B cell (primary cell): ENCODE results near the gene ATRAID. TPM values are rescaled to one million over a fixed set of nuclear protein-coding genes. Genes with fewer than 3 reads are reported as not detected.

Experiments
- ATAC-seq: fragments of 200-7000 bp; cut with Tn5 transposase; one replicate; pipeline ENCODE4 v1.10.0; 2021; ENCODE audit warnings: low read depth, mild to moderate bottlenecking, moderate number of reproducible peaks, moderate library complexity
- CTCF ChIA-PET: fragments of 350-600 bp; sonication (Branson Sonifier 250); formaldehyde crosslinking; loops from one replicate; lab custom pipeline; 2021; ENCODE audit warnings: antibody characterized with exemption, inconsistent platforms; lab: Charles Lee
- POLR2A ChIA-PET: fragments of 350-600 bp; sonication (Branson Sonifier 250); formaldehyde crosslinking; loops from one replicate; lab custom pipeline; 2021; ENCODE audit warnings: antibody characterized with exemption; lab: Charles Lee
- DNase-seq: peaks from one replicate; pipeline ENCODE4 v3.0.0; 2013
- H2AFZ ChIP-seq: 2 replicates; pipeline ENCODE4 v1.6.1; 2012; ENCODE audit warnings: mild to moderate bottlenecking, low read depth, low read length; ENCODE audit not compliant: insufficient read depth, poor library complexity, severe bottlenecking
- H3K27ac ChIP-seq, 2 donors: 1 replicate in 1 of 2; 2 replicates in 1 of 2; pipeline ENCODE4 v1.5.1; 2012 to 2013; ENCODE audit warnings: low read length in 2 of 2, mild to moderate bottlenecking in 2 of 2, moderate library complexity in 1 of 2
- H3K27me3 ChIP-seq, 4 experiments: fragments of 200-600 bp in 1 of 4; sonication (generic) in 1 of 4; replicated peaks in 1 of 4; 1 replicate in 2 of 4; 2 replicates in 2 of 4; pipeline versions ENCODE4 v1.6.1 to v1.7.0; 2013 to 2016; ENCODE audit warnings: low read length in 3 of 4, mild to moderate bottlenecking in 2 of 4, mixed read lengths in 1 of 4, moderate library complexity in 1 of 4; ENCODE audit not compliant: insufficient read depth in 4 of 4, control insufficient read depth in 3 of 4; ENCODE audit errors: control extremely low read depth in 1 of 4
- H3K36me3 ChIP-seq, 2 experiments: replicated peaks in 1 of 2; 1 replicate in 1 of 2; 2 replicates in 1 of 2; pipeline versions ENCODE4 v1.6.1 to v1.7.1; 2013; ENCODE audit warnings: low read length in 1 of 2; ENCODE audit not compliant: insufficient read depth in 2 of 2, control insufficient read depth in 1 of 2; ENCODE audit errors: control extremely low read depth in 1 of 2, extremely low read depth in 1 of 2
- H3K4me1 ChIP-seq, 2 donors: fragments of 200-600 bp in 1 of 2; sonication (generic) in 1 of 2; 1 replicate in 1 of 2; 2 replicates in 1 of 2; pipeline versions ENCODE4 v1.5.1 to v1.6.1; 2013 to 2017; ENCODE audit warnings: low read length in 2 of 2; ENCODE audit not compliant: control insufficient read depth in 2 of 2, insufficient read depth in 2 of 2
- H3K4me2 ChIP-seq: replicated peaks from 2 replicates; pipeline ENCODE3; 2012; ENCODE audit warnings: mild to moderate bottlenecking, low read depth, low read length; ENCODE audit not compliant: poor library complexity, severe bottlenecking
- H3K4me3 ChIP-seq, 5 experiments: fragments of 200-600 bp in 1 of 5; sonication (generic) in 1 of 5; 1 replicate in 3 of 5; 2 replicates in 2 of 5; pipeline versions ENCODE4 v1.5.1 to v1.7.0; 2011 to 2016; ENCODE audit warnings: low read length in 4 of 5, mild to moderate bottlenecking in 4 of 5, low read depth in 2 of 5, control low read depth in 1 of 5, moderate library complexity in 1 of 5; ENCODE audit not compliant: insufficient read depth in 1 of 5; ENCODE audit errors: control extremely low read depth in 1 of 5, extremely low read depth in 1 of 5
- H3K79me2 ChIP-seq: fragments of 200-600 bp; sonication (generic); one replicate; pipeline ENCODE4 v1.6.0; 2016; ENCODE audit warnings: low read length; ENCODE audit not compliant: control insufficient read depth, insufficient read depth
- H3K9ac ChIP-seq: fragments of 200-600 bp; sonication (generic); 2 replicates; pipeline ENCODE4 v1.6.1; 2017; ENCODE audit warnings: mild to moderate bottlenecking, low read length, moderate library complexity
- H3K9me3 ChIP-seq, 3 donors: one replicate each; pipeline versions ENCODE4 v1.6.1 to v1.7.1; 2013; ENCODE audit warnings: low read length in 2 of 3; ENCODE audit not compliant: control insufficient read depth in 2 of 3, insufficient read depth in 1 of 3; ENCODE audit errors: control extremely low read depth in 1 of 3
- H4K20me1 ChIP-seq: 2 replicates; pipeline ENCODE4 v1.6.0; 2012; ENCODE audit warnings: mild to moderate bottlenecking, low read length; ENCODE audit not compliant: insufficient read depth, control insufficient read depth, poor library complexity, severe bottlenecking
- H3K27ac Mint-ChIP-seq: one replicate; pipeline ENCODE4 v1.8.0; 2021; ENCODE audit warnings: mixed read lengths
- H3K27me3 Mint-ChIP-seq: one replicate; pipeline ENCODE4 v1.8.0; 2021; ENCODE audit warnings: mixed read lengths
- H3K4me1 Mint-ChIP-seq: one replicate; pipeline ENCODE4 v1.8.0; 2021; ENCODE audit warnings: mixed read lengths
- H3K4me3 Mint-ChIP-seq: one replicate; pipeline ENCODE4 v1.8.0; 2021; ENCODE audit warnings: mixed read lengths
- H3K9me3 Mint-ChIP-seq: one replicate; pipeline ENCODE4 v1.8.0; 2022; ENCODE audit warnings: mixed read lengths; ENCODE audit not compliant: insufficient read depth
- CTCF ChIP-seq: fragments of 200-600 bp; IDR thresholded peaks from one replicate; pipeline ENCODE4 v1.8.0; 2022; ENCODE audit warnings: antibody characterized with exemption, mild to moderate bottlenecking
- EZH2 ChIP-seq: IDR thresholded peaks from 2 replicates; pipeline ENCODE4 v1.6.1; 2012; ENCODE audit warnings: borderline replicate concordance, low read depth, mild to moderate bottlenecking, moderate library complexity, low read length; ENCODE audit not compliant: insufficient read depth, poor library complexity, severe bottlenecking
- WGBS: methylation state at CpG from one replicate; pipeline ENCODE4 v1.1.5; 2013; ENCODE audit warnings: missing lambda C conversion rate; ENCODE audit not compliant: insufficient coverage; 5-methylcytosine and 5-hydroxymethylcytosine counted together
- intact Hi-C: fragments of 100-400 bp; cut with micrococcal nuclease; formaldehyde crosslinking; loops from one replicate; pipeline ENCODE4 v1.10.0; 2022
- polyA plus RNA-seq: library from polyadenylated mRNA; depleted of rRNA; stranded (reverse); fragments of >200 nt; gene quantifications from 2 replicates; pipeline ENCODE4 v1.2.3, GENCODE V29; 2012
- total RNA-seq, 2 donors: library from RNA; stranded (reverse); fragments of 120-200 nt in 1 of 2; gene quantifications; 1 replicate in 1 of 2; 2 replicates in 1 of 2; pipeline versions ENCODE4 v1.2.3 to v1.2.4, GENCODE V29; 2013 to 2022

ATRAID gene
- total and polyA plus RNA-seq, 2 donors (not counting 1 experiment from before 2014, with no cell fraction given): 88.8 to 117 TPM

GRCh38 chr2:27249891-27250651 is 38.2 kb downstream of the ATRAID start:
- peaks cover 0 to 4% (median 0%) of the 10 kb centered on the region in 3 donors for H3K9me3 ChIP-seq
- H3K27ac Mint-ChIP-seq: no peak overlapping the region
- no peaks in the 10 kb centered on the region for H3K4me1 Mint-ChIP-seq
- ChIA-PET CTCF (interaction anchor here (0.6 to 1.0 kb wide), 2 partner anchors 29 to 95 kb away, joined by 3 to 6 read pairs; no protein-coding TSS in a partner anchor), POLR2A (no interaction called here)
- intact Hi-C loops: loop anchor here (1.0 kb wide), 1 partner anchor 53 kb away; no protein-coding TSS in a partner anchor
- H3K36me3 ChIP-seq: no peaks in the 10 kb centered on the region
- no peaks in the 10 kb centered on the region for H4K20me1 ChIP-seq
- H3K4me3 Mint-ChIP-seq: no peak overlapping the region
- H3K9ac ChIP-seq: no peak overlapping the region
- H3K27ac ChIP-seq: no peak overlapping the region
- peak overlapping the region; percentile 28 for H3K4me2 ChIP-seq
- peak; percentile 45 for ATAC-seq
- no peaks in the 10 kb centered on the region for H3K79me2 ChIP-seq
- WGBS: 24% methylated on average over 21 of the region's 22 CpGs
- no peak overlapping the region for H2AFZ ChIP-seq
- TF ChIP-seq EZH2: no peak
- peak; percentile 51 for TF ChIP-seq CTCF
- no peaks in the 10 kb centered on the region for H3K9me3 Mint-ChIP-seq
- H3K4me1 ChIP-seq: peaks cover 0 to 5% of the 10 kb centered on the region in 2 donors
- H3K27me3 ChIP-seq: peaks cover 0 to 29% (median 9%) of the 10 kb centered on the region in 4 experiments
- DNase-seq: peak; percentile 57
- peaks cover 38% of the 10 kb centered on the region for H3K27me3 Mint-ChIP-seq
- no peak overlapping the region for H3K4me3 ChIP-seq
